HepG2 (cell line): ENCODE results near the gene EPHB6. TPM values are rescaled to one million over a fixed set of nuclear protein-coding genes. Genes with fewer than 3 reads are reported as not detected.

ENCODE experiments used
- ATAC-seq: fragments of 200-7000 bp; cut with Tn5 transposase; 3 replicates; pipeline ENCODE4 v1.9.1; 2020; ENCODE audit warnings: mild to moderate bottlenecking, moderate library complexity
- BruUV-seq: library from RNA; stranded (reverse); fragments of 400-500 nt; replicated peaks from 2 replicates; lab custom pipeline; 2021; lab: Mats Ljungman, UMichigan
- CTCF ChIA-PET: fragments of 300-600 bp; formaldehyde crosslinking; extraction: SDS; loops from one replicate; lab custom pipeline; 2021; ENCODE audit warnings: low total read pairs, inconsistent platforms, low intra/inter-chr PET ratio; lab: Yijun Ruan, JAX
- POLR2A ChIA-PET: fragments of 350-600 bp; sonication (Branson Sonifier 250); formaldehyde crosslinking; loops from one replicate; lab custom pipeline; 2020; ENCODE audit warnings: antibody characterized with exemption, inconsistent platforms; lab: Yijun Ruan, JAX
- DNase-seq: peaks from one replicate; pipeline ENCODE4 v3.0.0-alpha.2; 2015; ENCODE audit warnings: low spot score
- FAIRE-seq: peaks from 3 replicates; lab custom pipeline; 2011; peaks lifted over from hg19 to GRCh38; lab: Jason Lieb, UNC
- H2AFZ ChIP-seq: one replicate; pipeline ENCODE4 v1.6.1; 2011; ENCODE audit warnings: low read length, inconsistent platforms
- H3K27ac ChIP-seq: fragments of 300-600 bp; 3 replicates; pipeline ENCODE4 v1.8.0; 2011; ENCODE audit warnings: mixed run types, mild to moderate bottlenecking, mixed read lengths, low read length, inconsistent platforms; ENCODE audit not compliant: insufficient read depth; ENCODE audit errors: extremely low read length
- H3K27me3 ChIP-seq, 2 experiments: fragments of 200-600 bp in 1 of 2; 2 replicates in 1 of 2; 3 replicates in 1 of 2; pipeline versions ENCODE4 v1.6.0 to v1.8.0; 2011; ENCODE audit warnings: low read length in 2 of 2, mild to moderate bottlenecking in 2 of 2, moderate library complexity in 2 of 2, inconsistent platforms in 1 of 2; ENCODE audit not compliant: insufficient read depth in 2 of 2, control insufficient read depth in 1 of 2
- H3K36me3 ChIP-seq, 2 experiments: fragments of 200-600 bp in 1 of 2; replicated peaks in 1 of 2; 2 replicates in 1 of 2; 3 replicates in 1 of 2; pipeline versions ENCODE4 v1.5.1 to v1.8.0; 2011; ENCODE audit warnings: low read length in 2 of 2, inconsistent platforms in 1 of 2; ENCODE audit not compliant: insufficient read depth in 2 of 2, control insufficient read depth in 1 of 2
- H3K4me1 ChIP-seq: 2 replicates; pipeline ENCODE4 v1.5.1; 2012; ENCODE audit warnings: low read length, inconsistent platforms; ENCODE audit not compliant: insufficient read depth
- H3K4me2 ChIP-seq: 2 replicates; pipeline ENCODE4 v1.6.0; 2011; ENCODE audit warnings: low read depth, low read length, inconsistent platforms
- H3K4me3 ChIP-seq, 3 experiments: fragments of 200-600 bp in 1 of 3; sonication (generic), shearing (Covaris generic) in 1 of 3; replicated peaks in 1 of 3; 2 replicates each; pipeline ENCODE4 v1.5.1; 2011 to 2016; ENCODE audit warnings: low read length in 3 of 3, inconsistent platforms in 2 of 3, low read depth in 2 of 3, mild to moderate bottlenecking in 2 of 3, control low read depth in 1 of 3, mixed read lengths in 1 of 3; ENCODE audit not compliant: insufficient read depth in 1 of 3
- H3K79me2 ChIP-seq: one replicate; pipeline ENCODE4 v1.6.1; 2011; ENCODE audit warnings: low read length, inconsistent platforms; ENCODE audit not compliant: insufficient read depth
- H3K9ac ChIP-seq: 2 replicates; pipeline ENCODE4 v1.6.0; 2011; ENCODE audit warnings: mild to moderate bottlenecking, low read depth, low read length, inconsistent platforms; ENCODE audit not compliant: insufficient read depth
- H3K9me3 ChIP-seq: 2 replicates; pipeline ENCODE4 v1.5.1; 2012; ENCODE audit warnings: mild to moderate bottlenecking, low read length
- H4K20me1 ChIP-seq: 2 replicates; pipeline ENCODE4 v1.6.0; 2011; ENCODE audit warnings: inconsistent platforms, mild to moderate bottlenecking, low read length, moderate library complexity; ENCODE audit not compliant: insufficient read depth
- ATF7 ChIP-seq, 2 experiments: fragments of 450-650 bp in 1 of 2; sonication (generic) in 1 of 2; formaldehyde crosslinking in 1 of 2; IDR thresholded peaks; 2 replicates each; pipeline versions ENCODE4 v1.4.0 to v1.6.1; 2016 to 2020; ENCODE audit warnings: antibody characterized with exemption in 1 of 2, mild to moderate bottlenecking in 1 of 2, missing genetic modification reagents in 1 of 2
- CSRNP1 ChIP-seq: sonication (generic); formaldehyde crosslinking; IDR thresholded peaks from 2 replicates; pipeline ENCODE4 v1.8.1; 2023; ENCODE audit warnings: mild to moderate bottlenecking, missing genetic modification reagents
- JUND ChIP-seq: sonication (generic); formaldehyde crosslinking; IDR thresholded peaks from 2 replicates; pipeline ENCODE4 v1.8.0; 2022; ENCODE audit warnings: mild to moderate bottlenecking, missing genetic modification reagents
- MAF1 ChIP-seq: sonication (generic); formaldehyde crosslinking; IDR thresholded peaks from 2 replicates; pipeline ENCODE4 v1.5.0; 2020; ENCODE audit warnings: missing genetic modification reagents, borderline replicate concordance
- MED1 ChIP-seq: sonication (generic); formaldehyde crosslinking; IDR thresholded peaks from 2 replicates; pipeline ENCODE4 v1.4.0; 2020; ENCODE audit warnings: missing genetic modification reagents
- MYNN ChIP-seq: sonication (generic); formaldehyde crosslinking; IDR thresholded peaks from 2 replicates; pipeline ENCODE4 v1.4.0; 2020; ENCODE audit warnings: mild to moderate bottlenecking, low read depth, missing genetic modification reagents
- PAWR ChIP-seq: sonication (generic); formaldehyde crosslinking; IDR thresholded peaks from 2 replicates; pipeline ENCODE4 v1.4.0; 2020; ENCODE audit warnings: missing genetic modification reagents, mild to moderate bottlenecking, borderline replicate concordance
- PHF21A ChIP-seq: sonication (generic); formaldehyde crosslinking; IDR thresholded peaks from 2 replicates; pipeline ENCODE4 v1.5.0; 2020; ENCODE audit warnings: mild to moderate bottlenecking, missing genetic modification reagents
- PPARG ChIP-seq: conservative IDR thresholded peaks from 2 replicates; pipeline ENCODE4 v1.6.1; 2016; ENCODE audit warnings: missing biosample characterization, missing genetic modification reagents
- SIN3B ChIP-seq: fragments of 150-350 bp; IDR thresholded peaks from 2 replicates; pipeline ENCODE4 v1.6.1; 2014; ENCODE audit warnings: low read length
- TMF1 ChIP-seq: sonication (generic); formaldehyde crosslinking; IDR thresholded peaks from 2 replicates; pipeline ENCODE4 v1.8.1; 2022; ENCODE audit warnings: low read depth, missing genetic modification reagents
- U2AF1 ChIP-seq: fragments of 200-400 bp; formaldehyde crosslinking; optimal IDR thresholded peaks from 2 replicates; pipeline ENCODE3; 2017; ENCODE audit warnings: mild to moderate bottlenecking, low read depth, low read length
- ZEB1 ChIP-seq: IDR thresholded peaks from 2 replicates; pipeline ENCODE4 v1.6.1; 2012; ENCODE audit warnings: mild to moderate bottlenecking, low read depth, inconsistent platforms; ENCODE audit not compliant: insufficient replicate concordance
- ZNF18 ChIP-seq: sonication (generic); formaldehyde crosslinking; IDR thresholded peaks from 2 replicates; pipeline ENCODE4 v1.8.0; 2022; ENCODE audit warnings: mild to moderate bottlenecking, missing genetic modification reagents; ENCODE audit not compliant: insufficient replicate concordance
- ZNF20 ChIP-seq: sonication (generic); formaldehyde crosslinking; IDR thresholded peaks from 2 replicates; pipeline ENCODE4 v1.4.0; 2020; ENCODE audit warnings: mild to moderate bottlenecking, moderate library complexity, missing genetic modification reagents
- ZNF225 ChIP-seq: sonication (generic); formaldehyde crosslinking; IDR thresholded peaks from 2 replicates; pipeline ENCODE4 v1.4.0; 2020; ENCODE audit warnings: mild to moderate bottlenecking, missing genetic modification reagents
- ZNF337 ChIP-seq: sonication (generic); formaldehyde crosslinking; IDR thresholded peaks from 2 replicates; pipeline ENCODE4 v1.5.1; 2020; ENCODE audit warnings: missing genetic modification reagents, low read depth, mild to moderate bottlenecking, borderline replicate concordance
- ZNF547 ChIP-seq: sonication (generic); formaldehyde crosslinking; IDR thresholded peaks from 2 replicates; pipeline ENCODE4 v1.5.1; 2020; ENCODE audit warnings: mild to moderate bottlenecking, missing genetic modification reagents
- WGBS: methylation state at CpG from one replicate; pipeline ENCODE4 v1.1.6; 2017; ENCODE audit warnings: low lambda C conversion rate; 5-methylcytosine and 5-hydroxymethylcytosine counted together
- in situ Hi-C: cut with HindIII; loops from 2 replicates; pipeline ENCODE4 v1.10.0; 2017; ENCODE audit warnings: low pct_unique_long_range_greater_than_20kb; ENCODE audit not compliant: extremely low pct_ligation_motif_present
- intact Hi-C: fragments of 100-400 bp; cut with micrococcal nuclease; formaldehyde crosslinking; loops from one replicate; pipeline ENCODE4 v1.10.0; 2022; ENCODE audit not compliant: unreplicated experiment
- polyA plus RNA-seq, 8 experiments: library from polyadenylated mRNA; depleted of rRNA in 3 of 8; stranded (reverse) in 7 of 8; unstranded in 1 of 8; fragments of >200 nt; fragmentation: Illumina TruSeq in 4 of 8; extraction: Trizol in 4 of 8; gene quantifications; 2 replicates each; pipeline versions ENCODE4 v1.2.1 to v1.2.3, GENCODE V29; 2011 to 2016; ENCODE audit warnings: low read depth in 4 of 8, missing spikeins in 1 of 8, mixed read lengths in 1 of 8; ENCODE audit not compliant: insufficient read depth in 1 of 8
- total RNA-seq, 5 experiments: library from RNA; depleted of rRNA; stranded (reverse); fragments of >200 nt; fragmentation: Illumina TruSeq; extraction: Trizol; gene quantifications; 2 replicates each; pipeline ENCODE4 v1.2.3, GENCODE V29; 2016; ENCODE audit warnings: low read depth in 1 of 5

EPHB6 gene
- total and polyA plus RNA-seq, 2 of the 13 experiments (the other 11 are each of a cell fraction or from before 2014, with no cell fraction given) = not detected

- H3K36me3 ChIP-seq = no peaks in the 10 kb centered on the region
- in situ Hi-C loops (no loop called here), intact Hi-C loops (loop anchor here (10.0 kb wide), 1 partner anchor 122 kb away; no protein-coding TSS in a partner anchor)
- no peaks in the 10 kb centered on the region for H3K4me1 ChIP-seq
- no peak for FAIRE-seq
- no peak for ATAC-seq
- WGBS = 48% methylated on average over 5 of the region's 5 CpGs
- no peaks in the 10 kb centered on the region for H4K20me1 ChIP-seq
- H3K27me3 ChIP-seq = peaks cover 1 to 18% of the 10 kb centered on the region in 2 experiments; a peak in 3 of 5 replicates
- H3K79me2 ChIP-seq = no peaks in the 10 kb centered on the region
- ChIA-PET POLR2A (no interaction called here), CTCF (no interaction called here)
- TF ChIP-seq ZEB1 (no peak), ZNF337 (CRISPR knock-in tag) (no peak), PHF21A (no peak), JUND (CRISPR knock-in tag) (no peak), SIN3B (no peak), U2AF1 (no peak), ZNF547 (no peak), ZNF225 (CRISPR knock-in tag) (no peak), PAWR (CRISPR knock-in tag) (no peak)
- no peak overlapping the region for H2AFZ ChIP-seq
- no TSS peak for BruUV-seq
- no peak overlapping the region for H3K4me3 ChIP-seq
- H3K27ac ChIP-seq = no peak overlapping the region
- no peak overlapping the region for H3K9ac ChIP-seq
- H3K4me2 ChIP-seq = no peak overlapping the region
- no peaks in the 10 kb centered on the region for H3K9me3 ChIP-seq
- no peak for DNase-seq
Observed at GRCh38 chr7:142882338-142882678, 27.4 kb downstream of the EPHB6 start.

- H3K4me1 ChIP-seq = no peaks in the 10 kb centered on the region
- H3K4me3 ChIP-seq = no peak overlapping the region
- no peaks in the 10 kb centered on the region for H4K20me1 ChIP-seq
- CTCF ChIA-PET = no interaction called here
- DNase-seq (no peak), ATAC-seq (no peak), FAIRE-seq (no peak)
- H2AFZ ChIP-seq = no peak overlapping the region
- intact Hi-C loops = loop anchor here (10.0 kb wide), 1 partner anchor 122 kb away; no protein-coding TSS in a partner anchor
- H3K9me3 ChIP-seq = no peaks in the 10 kb centered on the region
- no peaks in the 10 kb centered on the region for H3K79me2 ChIP-seq
- 43% methylated on average over 10 of the region's 10 CpGs for WGBS
- no peaks in the 10 kb centered on the region for H3K36me3 ChIP-seq
- in situ Hi-C loops = no loop called here
- peaks cover 1 to 17% of the 10 kb centered on the region in 2 experiments; a peak in 3 of 5 replicates for H3K27me3 ChIP-seq
- H3K4me2 ChIP-seq = no peak overlapping the region
- POLR2A ChIA-PET = no interaction called here
- H3K27ac ChIP-seq = no peak overlapping the region
- no peak overlapping the region for H3K9ac ChIP-seq
- no TSS peak for BruUV-seq
- no peak for TF ChIP-seq MAF1 (CRISPR knock-in tag)
- TF ChIP-seq TMF1 (CRISPR knock-in tag) = no peak
- no peak for TF ChIP-seq PPARG (CRISPR knock-in tag)
- TF ChIP-seq ATF7 (IDR thresholded peaks at IDR 0.05) = no peak
- TF ChIP-seq ATF7 (CRISPR knock-in tag; IDR thresholded peaks at IDR 0.05) = no peak
- TF ChIP-seq ZNF20 (CRISPR knock-in tag) = no peak
- TF ChIP-seq CSRNP1 (CRISPR knock-in tag) = no peak
- no peak for TF ChIP-seq MED1 (CRISPR knock-in tag)
- TF ChIP-seq ZNF18 (CRISPR knock-in tag) = no peak
- no peak for TF ChIP-seq MYNN (CRISPR knock-in tag)
Observed at GRCh38 chr7:142883145-142883544, 28.3 kb downstream of the EPHB6 start.
